ENCODE results near the gene PPP4R1. TPM values are rescaled to one million over a fixed set of nuclear protein-coding genes. Genes with fewer than 3 reads are reported as not detected.

The PPP4R1 gene
- total RNA-seq, 4 donors from 2014 or later: 61.7 to 96.0 (median 79.2) TPM

- no peak for TF ChIP-seq CTCF (IDR thresholded peaks at IDR 0.05; ENCODE audit: low read depth)
These were observed 1.4 kb downstream of the PPP4R1 start for GRCh38 chr18:9612977-9613376.

DNA sequence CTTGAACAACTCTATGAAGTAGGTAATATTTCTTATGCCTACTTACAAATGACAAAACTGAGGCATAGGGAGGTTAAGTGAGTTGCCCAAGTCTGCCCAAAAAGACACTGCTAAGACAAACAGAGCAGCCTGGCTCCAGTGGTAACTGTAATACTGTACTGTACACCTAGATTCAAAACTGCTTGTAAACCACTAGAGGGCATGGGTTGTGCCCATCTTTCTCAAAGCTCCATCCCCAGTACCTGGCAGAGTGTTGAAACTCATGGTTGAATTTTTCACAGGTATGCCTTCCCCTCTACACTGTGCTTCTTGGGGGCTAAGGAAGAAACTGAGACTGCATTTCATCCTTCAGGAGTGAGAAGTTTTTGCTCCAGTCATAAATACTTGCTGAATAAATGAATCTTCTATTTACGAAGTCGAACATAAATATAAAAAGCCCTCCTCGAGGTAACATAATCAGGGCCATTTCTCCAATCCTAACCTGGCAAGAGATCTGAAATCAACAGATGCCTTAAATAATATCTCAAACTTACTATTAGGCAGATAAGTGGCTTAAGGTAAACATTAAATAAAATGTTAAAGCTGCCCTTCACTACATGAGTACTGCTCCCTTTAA lies 2.0 kb downstream of the PPP4R1 start:
- TF ChIP-seq CTCF (IDR thresholded peaks at IDR 0.05; ENCODE audit: low read depth): no peak

DNA sequence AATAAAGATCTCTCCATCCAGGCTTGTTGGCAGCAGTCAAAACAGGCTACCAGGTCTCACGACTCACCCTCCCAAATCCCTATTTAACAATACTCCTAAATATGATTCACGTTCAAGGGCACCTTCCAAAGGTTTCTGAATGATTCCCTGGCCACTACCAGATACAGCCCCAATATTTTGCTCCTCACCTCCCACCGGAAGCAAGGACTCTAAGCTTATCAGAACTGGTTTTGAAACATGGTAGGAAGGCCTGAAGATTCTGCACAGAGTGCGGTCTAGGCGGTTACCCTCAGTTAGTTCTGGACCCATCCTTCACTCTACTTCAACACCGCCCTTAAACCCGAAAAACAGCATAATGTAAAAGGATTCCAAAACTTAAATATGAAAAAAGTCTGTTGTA lies 5.2 kb downstream of the PPP4R1 start:
- no peak for TF ChIP-seq CTCF (IDR thresholded peaks at IDR 0.05; ENCODE audit: low read depth)

DNA sequence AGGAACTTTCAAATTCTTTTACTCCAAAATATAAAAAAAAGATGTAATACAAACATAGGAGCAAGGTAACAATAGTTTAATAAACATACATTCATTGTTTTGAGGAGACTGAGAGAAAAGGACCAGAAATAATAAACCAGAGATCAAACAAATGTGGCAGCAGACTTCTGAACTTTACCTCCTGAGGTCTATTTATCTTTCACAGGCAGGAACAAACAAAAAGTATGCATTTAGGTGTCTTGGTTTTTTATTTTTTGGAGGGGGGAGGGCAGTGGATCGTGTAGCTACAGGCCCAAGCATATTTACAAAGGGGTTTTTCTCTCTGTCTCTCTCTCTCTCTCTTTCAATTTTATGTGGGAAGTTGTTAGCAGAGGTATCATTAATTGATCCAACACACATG lies 5.6 kb downstream of the PPP4R1 start:
- TF ChIP-seq CTCF (IDR thresholded peaks at IDR 0.05; ENCODE audit: low read depth): no peak

GRCh38 chr18:9608298-9608697 lies 6.1 kb downstream of the PPP4R1 start:
- TF ChIP-seq CTCF (IDR thresholded peaks at IDR 0.05; ENCODE audit: low read depth): no peak

DNA sequence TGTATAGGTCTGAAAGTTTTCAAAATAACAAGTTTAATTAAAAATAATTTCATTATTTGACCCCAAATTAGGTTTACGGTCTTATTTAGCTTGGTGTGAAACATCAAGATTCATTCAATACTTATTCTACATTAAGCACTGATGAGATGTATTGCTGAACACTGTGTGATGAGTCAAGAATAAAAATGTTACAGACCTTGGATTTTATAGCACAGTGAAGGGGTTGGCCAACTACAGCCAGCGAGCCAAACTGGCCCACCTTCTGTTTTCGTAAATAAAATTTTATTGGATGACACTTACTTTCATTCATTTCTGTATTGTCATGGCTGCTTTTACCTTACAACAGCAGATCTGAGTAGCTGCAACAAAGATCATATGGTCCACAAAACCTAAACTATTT lies 8.3 kb downstream of the PPP4R1 start:
- no peak for TF ChIP-seq CTCF (IDR thresholded peaks at IDR 0.05; ENCODE audit: low read depth)

DNA sequence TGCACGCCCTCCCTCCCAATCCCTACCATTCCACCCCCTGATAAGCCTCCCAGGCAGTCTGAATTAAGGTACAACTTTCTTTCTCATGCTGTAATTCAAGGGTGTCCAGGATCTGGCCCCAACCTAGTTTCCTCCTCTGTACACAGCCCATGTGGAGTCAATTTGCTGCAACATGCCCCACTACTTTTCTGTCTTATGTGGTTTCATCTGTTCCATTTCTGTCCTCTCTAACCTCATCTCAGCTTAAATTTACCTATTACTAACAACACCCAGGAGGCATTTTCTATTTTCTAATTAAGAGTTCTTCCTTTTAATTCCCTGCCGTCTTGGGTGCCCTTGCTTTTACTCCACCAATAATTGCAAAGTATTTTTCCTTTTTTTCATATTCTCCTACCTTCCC lies 10.0 kb downstream of the PPP4R1 start:
- no peak for TF ChIP-seq CTCF (IDR thresholded peaks at IDR 0.05; ENCODE audit: low read depth)

Data from subcutaneous adipose tissue (tissue), 4 donors.